Brain microvascular endothelial cell (primary cell): Measurements from ENCODE around the gene CCN2.
"Not testable (repeated sequence)": the region's sequence is repeated elsewhere in the genome, so short reads cannot be mapped to it uniquely, and the experiment has no call there.

ENCODE experiments used
- DNase-seq: peaks from one replicate; pipeline ENCODE4 v3.0.0-alpha.2; 2020
- H3K27ac ChIP-seq: fragments of 250-450 bp; sonication (Bioruptor Pico); 2 replicates; pipeline ENCODE4 v1.5.1; 2020; ENCODE audit warnings: mild to moderate bottlenecking, moderate library complexity
- H3K27me3 ChIP-seq: fragments of 250-450 bp; sonication (Bioruptor Pico); replicated peaks from 2 replicates; pipeline ENCODE4 v1.5.1; 2020; ENCODE audit warnings: mild to moderate bottlenecking
- H3K36me3 ChIP-seq: fragments of 250-450 bp; sonication (Bioruptor Pico); replicated peaks from 2 replicates; pipeline ENCODE4 v1.5.1; 2020; ENCODE audit warnings: mild to moderate bottlenecking
- H3K4me3 ChIP-seq: 2 replicates; pipeline ENCODE4 v1.5.1; 2011; ENCODE audit warnings: low read depth, mild to moderate bottlenecking, control low read depth, low read length, moderate library complexity
- in situ Hi-C: cut with HindIII; loops from 2 replicates; pipeline ENCODE4 v1.10.0; 2017; ENCODE audit warnings: low sequenced_read_pairs, low pct_ligation_motif_present
- TF ChIP-seq, protein P1 (sequence below): IDR thresholded peaks from 2 replicates; pipeline ENCODE4 v1.5.1; 2011; ENCODE audit warnings: low read depth, mild to moderate bottlenecking, moderate library complexity, low read length, control low read depth, inconsistent platforms; ENCODE audit errors: missing control alignments

Gene CCN2

GRCh38 chr6:131914234-131914633 is 36.9 kb downstream of the CCN2 start:
- TF ChIP-seq, protein P1, sequence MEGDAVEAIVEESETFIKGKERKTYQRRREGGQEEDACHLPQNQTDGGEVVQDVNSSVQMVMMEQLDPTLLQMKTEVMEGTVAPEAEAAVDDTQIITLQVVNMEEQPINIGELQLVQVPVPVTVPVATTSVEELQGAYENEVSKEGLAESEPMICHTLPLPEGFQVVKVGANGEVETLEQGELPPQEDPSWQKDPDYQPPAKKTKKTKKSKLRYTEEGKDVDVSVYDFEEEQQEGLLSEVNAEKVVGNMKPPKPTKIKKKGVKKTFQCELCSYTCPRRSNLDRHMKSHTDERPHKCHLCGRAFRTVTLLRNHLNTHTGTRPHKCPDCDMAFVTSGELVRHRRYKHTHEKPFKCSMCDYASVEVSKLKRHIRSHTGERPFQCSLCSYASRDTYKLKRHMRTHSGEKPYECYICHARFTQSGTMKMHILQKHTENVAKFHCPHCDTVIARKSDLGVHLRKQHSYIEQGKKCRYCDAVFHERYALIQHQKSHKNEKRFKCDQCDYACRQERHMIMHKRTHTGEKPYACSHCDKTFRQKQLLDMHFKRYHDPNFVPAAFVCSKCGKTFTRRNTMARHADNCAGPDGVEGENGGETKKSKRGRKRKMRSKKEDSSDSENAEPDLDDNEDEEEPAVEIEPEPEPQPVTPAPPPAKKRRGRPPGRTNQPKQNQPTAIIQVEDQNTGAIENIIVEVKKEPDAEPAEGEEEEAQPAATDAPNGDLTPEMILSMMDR: no peak
- Histone ChIP-seq H3K36me3 (no peaks in the 10 kb centered on the region), H3K27me3 (no peaks in the 10 kb centered on the region), H3K27ac (no peak overlapping the region), H3K4me3 (no peak overlapping the region)
- in situ Hi-C loops: no loop called here
- peak; percentile 50 for DNase-seq

DNA sequence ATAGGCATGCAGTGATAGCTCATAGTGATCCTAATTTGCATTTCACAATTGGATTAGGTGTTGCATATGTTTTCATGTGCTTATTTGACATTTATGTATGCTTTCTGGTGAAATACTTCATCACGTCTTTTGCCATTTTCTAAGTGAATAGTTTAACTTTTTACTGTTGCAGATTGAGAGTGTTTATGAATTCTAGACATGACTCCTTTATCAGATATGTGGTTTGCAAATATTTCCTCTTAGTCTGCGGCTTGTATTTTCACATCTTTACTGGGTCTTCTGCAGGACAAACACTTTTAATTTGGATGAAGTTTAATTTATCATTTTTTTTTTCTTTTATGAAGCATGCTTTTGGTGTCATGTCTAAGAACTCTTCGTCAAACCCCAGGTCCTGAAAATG is 39.2 kb downstream of the CCN2 start:
- Histone ChIP-seq H3K27me3 (no peaks in the 10 kb centered on the region), H3K36me3 (no peaks in the 10 kb centered on the region), H3K4me3 (no peak overlapping the region), H3K27ac (no peak overlapping the region)
- in situ Hi-C loops: no loop called here
- no peak for DNase-seq
- TF ChIP-seq, protein P1: no peak

DNA sequence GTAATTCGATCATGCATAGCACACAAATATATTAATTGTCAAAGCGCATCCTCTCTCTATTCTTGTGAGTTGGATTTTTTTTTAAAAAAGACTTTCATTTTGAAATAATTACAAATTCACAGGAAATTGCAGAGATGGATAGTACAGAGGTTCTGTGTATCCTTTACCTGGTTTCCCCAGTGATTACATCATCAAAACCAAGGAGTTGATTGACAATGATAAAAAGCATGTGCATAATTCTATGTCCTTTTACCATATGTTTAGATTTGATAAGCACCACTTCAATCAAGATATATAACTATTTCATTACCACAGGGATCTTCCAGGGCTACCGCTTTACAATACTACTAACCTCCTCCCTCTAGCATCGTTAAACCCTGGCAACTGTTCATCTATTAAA is 40.2 kb downstream of the CCN2 start:
- Histone ChIP-seq H3K27ac (no peak overlapping the region), H3K4me3 (no peak overlapping the region), H3K36me3 (no peaks in the 10 kb centered on the region), H3K27me3 (no peaks in the 10 kb centered on the region)
- DNase-seq: no peak
- TF ChIP-seq, protein P1: no peak
- in situ Hi-C loops: no loop called here

DNA sequence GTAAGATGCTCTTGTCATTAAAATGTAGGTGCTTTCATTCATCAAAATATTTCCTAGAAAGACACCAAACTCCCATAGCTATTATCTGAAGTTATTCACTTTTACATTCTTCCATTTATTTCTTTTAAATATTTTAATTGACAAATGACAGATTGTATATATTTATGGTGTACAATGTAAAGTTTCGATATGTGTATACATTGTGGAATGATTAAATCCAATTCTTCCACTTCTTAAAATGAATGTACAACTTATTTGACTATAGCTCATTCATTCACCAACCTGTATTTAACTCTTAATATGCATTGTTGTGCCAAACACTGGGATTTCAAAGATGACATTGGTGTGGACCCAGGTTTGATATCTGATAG is 41.0 kb downstream of the CCN2 start:
- Histone ChIP-seq H3K4me3 (no peak overlapping the region), H3K27ac (no peak overlapping the region), H3K27me3 (no peaks in the 10 kb centered on the region), H3K36me3 (no peaks in the 10 kb centered on the region)
- in situ Hi-C loops: no loop called here
- no peak for DNase-seq
- TF ChIP-seq, protein P1: no peak

DNA sequence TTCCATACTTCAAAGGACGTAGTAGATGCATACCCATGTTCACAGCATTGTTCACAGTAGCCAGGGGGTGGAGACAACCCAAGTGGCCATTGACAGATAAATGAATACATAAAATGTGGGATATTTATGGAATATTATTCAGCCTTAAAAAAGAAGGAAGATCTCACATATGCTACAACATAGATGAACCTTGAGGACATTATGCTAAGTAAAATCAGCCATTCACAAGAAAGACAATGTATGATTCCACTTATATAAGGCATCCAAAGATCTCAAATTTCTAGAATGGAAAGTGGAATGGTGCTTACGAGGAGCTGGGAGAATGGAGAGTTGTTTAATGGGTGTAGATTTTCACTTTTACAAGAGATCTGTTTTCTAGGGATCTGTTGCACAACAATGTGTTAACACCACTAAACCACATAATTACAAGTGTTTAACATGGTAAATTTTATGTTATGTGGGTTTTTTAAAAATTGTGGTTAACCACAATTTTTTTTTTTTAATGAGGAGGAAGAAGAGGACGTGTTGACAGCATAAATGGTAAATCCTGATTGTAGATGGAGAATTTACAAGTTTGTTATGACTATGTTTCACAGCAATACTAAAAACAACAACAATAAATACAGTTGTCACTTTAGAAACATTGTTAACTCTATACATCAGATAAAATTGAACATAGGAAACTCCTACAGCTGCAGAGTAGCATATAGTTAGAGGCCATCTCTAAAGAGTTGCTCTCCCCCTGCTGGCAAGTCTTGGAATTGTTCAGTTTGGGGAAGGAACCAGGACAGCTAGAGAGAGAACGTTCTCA is 41.6 kb downstream of the CCN2 start:
- in situ Hi-C loops: no loop called here
- no peak overlapping the region for H3K4me3 ChIP-seq
- H3K36me3 ChIP-seq: no peaks in the 10 kb centered on the region
- DNase-seq: peak; percentile 80
- TF ChIP-seq, protein P1: peak; percentile 86
- no peak overlapping the region for H3K27ac ChIP-seq
- H3K27me3 ChIP-seq: no peaks in the 10 kb centered on the region

DNA sequence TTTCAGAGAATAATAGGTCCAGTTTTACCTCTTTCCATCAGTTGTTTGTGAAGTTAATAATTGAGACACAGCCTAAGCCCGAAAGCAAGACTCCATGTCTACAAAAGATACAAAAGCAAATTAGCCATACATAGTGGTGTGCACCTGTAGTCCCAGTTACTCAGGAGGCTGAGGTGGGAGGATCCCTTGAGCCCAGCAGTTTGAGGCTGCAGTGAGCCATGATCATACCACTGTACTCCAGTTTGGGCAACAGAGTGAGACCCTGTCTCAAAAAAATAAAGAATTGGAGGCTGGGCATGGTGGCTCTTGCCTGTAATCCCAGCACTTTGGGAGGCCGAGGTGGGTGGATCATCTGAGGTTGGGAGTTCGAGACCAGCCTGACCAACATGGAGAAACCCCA is 42.4 kb downstream of the CCN2 start:
- H3K36me3 ChIP-seq, in situ Hi-C loops, H3K4me3 ChIP-seq, H3K27ac ChIP-seq, DNase-seq, H3K27me3 ChIP-seq: not testable (repeated sequence)

DNA sequence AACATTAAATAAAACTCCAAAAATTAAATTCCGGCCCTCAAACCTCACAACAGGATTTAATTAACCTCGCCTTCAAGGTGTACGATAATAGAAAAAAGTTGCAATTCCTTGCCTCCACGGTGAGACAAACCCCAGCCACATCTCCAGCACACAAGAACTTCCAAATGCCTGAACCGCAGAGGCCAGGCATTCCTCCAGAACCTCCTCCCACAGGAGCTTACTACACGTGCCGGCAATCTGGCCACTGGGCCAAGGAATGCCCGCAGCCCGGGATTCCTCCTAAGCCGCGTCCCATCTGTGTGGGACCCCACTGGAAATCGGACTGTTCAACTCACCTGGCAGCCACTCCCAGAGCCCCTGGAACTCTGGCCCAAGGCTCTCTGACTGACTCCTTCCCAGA is 47.4 kb downstream of the CCN2 start:
- H3K27ac ChIP-seq, H3K36me3 ChIP-seq, in situ Hi-C loops, H3K4me3 ChIP-seq, H3K27me3 ChIP-seq, DNase-seq: not testable (repeated sequence)

GRCh38 chr6:131901326-131901873 is 49.8 kb downstream of the CCN2 start:
- H3K4me3 ChIP-seq, DNase-seq, H3K27me3 ChIP-seq, H3K27ac ChIP-seq, H3K36me3 ChIP-seq, in situ Hi-C loops: not testable (repeated sequence)
